ENCODE measurements around the gene CEPT1. TPM values are rescaled to one million over a fixed set of nuclear protein-coding genes. Genes with fewer than 3 reads are reported as not detected.

CEPT1 gene
- total RNA-seq, 1 experiment from 2014 or later, result 33.0 TPM

GRCh38 chr1:111221633-111222291 is 81.7 kb downstream of the CEPT1 start:
- Histone ChIP-seq H3K23ac (ENCODE audit: insufficient read length, low read depth, low read length) (no peak overlapping the region), H4K8ac (replicated peaks; ENCODE audit: insufficient read length, low read depth, low read length) (no peak overlapping the region), H2BK12ac (ENCODE audit: insufficient read length, low read depth, low read length) (no peak overlapping the region), H3T11ph (ENCODE audit: low read length) (no peak overlapping the region), H3K9ac (ENCODE audit: extremely low read depth, insufficient read length, low read length) (no peak overlapping the region), H2AFZ (ENCODE audit: low read length) (no peak overlapping the region), H4K20me1 (ENCODE audit: control insufficient read depth, insufficient read depth, insufficient read length) (no peaks in the 10 kb centered on the region), H2AK5ac (ENCODE audit: insufficient read length, low read length) (no peak overlapping the region), H3K18ac (ENCODE audit: insufficient read length, low read depth, low read length) (no peak overlapping the region), H3K27ac (ENCODE audit: insufficient read length, low read depth, low read length) (no peak overlapping the region), H2BK120ac (ENCODE audit: low read depth, low read length, poor library complexity, severe bottlenecking) (no peak overlapping the region), H3K27me3 (ENCODE audit: insufficient read depth, low read length) (no peaks in the 10 kb centered on the region), H3K23me2 (ENCODE audit: insufficient read length, low read depth, low read length, poor library complexity, severe bottlenecking) (no peaks in the 10 kb centered on the region), H3K4me1 (ENCODE audit: insufficient read depth, low read length) (peaks cover 5% of the 10 kb centered on the region), H2BK15ac (ENCODE audit: low read depth, low read length) (no peak overlapping the region), H3K56ac (ENCODE audit: insufficient read length, low read depth, low read length) (no peak overlapping the region), H2BK5ac (ENCODE audit: insufficient read length, low read length) (no peak overlapping the region), H4K91ac (ENCODE audit: insufficient read length, low read depth, low read length) (no peak overlapping the region), H3K79me1 (ENCODE audit: insufficient read depth, low read depth, low read length, poor library complexity, severe bottlenecking) (no peaks in the 10 kb centered on the region), H3K9me3 (ENCODE audit: control insufficient read depth, low read depth, low read length) (no peaks in the 10 kb centered on the region), H3K14ac (ENCODE audit: insufficient read depth, low read length) (no peak overlapping the region), H2BK20ac (ENCODE audit: low read depth, low read length, poor library complexity, severe bottlenecking) (no peak overlapping the region), H3K4ac (ENCODE audit: low read depth, low read length) (no peak overlapping the region), H3K79me2 (ENCODE audit: insufficient read depth, low read length) (no peaks in the 10 kb centered on the region), H3K4me2 (ENCODE audit: insufficient read depth, insufficient read length, low read length) (no peak overlapping the region), H4K5ac (ENCODE audit: insufficient read length, low read depth, low read length) (no peak overlapping the region)
- H3K27me3 Mint-ChIP-seq (ENCODE audit: low read depth), result peaks cover 2% of the 10 kb centered on the region; the same call in 1 of the 2 replicates
- peak overlapping the region in 1 of 3 experiments; percentile 36; a peak in 1 of 7 replicates for H3K27ac Mint-ChIP-seq
- WGBS (ENCODE audit: extremely low coverage, insufficient read length, low lambda C conversion rate), result no CpG with 5 or more reads among the region's 5 CpGs
- peaks cover 54 to 59% of the 10 kb centered on the region in 2 experiments for H3K4me1 Mint-ChIP-seq
- no peak for DNase-seq
- TF ChIP-seq CTCF (conservative IDR thresholded peaks at IDR 0.05), result no peak
- H3K4me3 Mint-ChIP-seq, result no peak overlapping the region
- H3K36me3 Mint-ChIP-seq (ENCODE audit: insufficient read depth in 1 of 3, low read depth in 3 of 3), result no peaks in the 10 kb centered on the region
- H3K9me3 Mint-ChIP-seq, result no peaks in the 10 kb centered on the region; a peak in 1 of 5 replicates

All from H9 (cell line).